Endothelial cell of umbilical vein (primary cell): ENCODE data around the gene TNNI3K. TPM values are rescaled to one million over a fixed set of nuclear protein-coding genes. Genes with fewer than 3 reads are reported as not detected.

Experiments
- BruUV-seq: library from RNA; stranded (reverse); fragments of 400-500 nt; replicated peaks from 2 replicates; lab custom pipeline; 2021; lab: Mats Ljungman, UMichigan
- CTCF ChIA-PET: fragments of 300-600, 350-600 bp; sonication (Branson Sonifier 250); formaldehyde crosslinking; loops from one replicate; lab custom pipeline; 2021; ENCODE audit warnings: antibody characterized with exemption, inconsistent platforms; lab: Charles Lee
- POLR2A ChIA-PET: fragments of 300-600, 350-600 bp; sonication (Branson Sonifier 250); formaldehyde crosslinking; loops from one replicate; lab custom pipeline; 2021; ENCODE audit warnings: antibody characterized with exemption, inconsistent platforms; lab: Charles Lee
- DNase-seq: peaks from one replicate; pipeline ENCODE4 v3.0.0-alpha.2; 2011; ENCODE audit warnings: low read depth, low spot score
- FAIRE-seq: peaks from 2 replicates; lab custom pipeline; 2011; peaks lifted over from hg19 to GRCh38; lab: Jason Lieb, UNC
- H2AFZ ChIP-seq: 2 replicates; pipeline ENCODE4 v1.6.0; 2012; ENCODE audit warnings: low read depth, low read length, control low read depth, inconsistent platforms
- H3K27ac ChIP-seq: 2 replicates; pipeline ENCODE4 v1.5.1; 2011; ENCODE audit warnings: low read depth, mild to moderate bottlenecking, control low read depth, low read length, moderate library complexity; ENCODE audit not compliant: insufficient read depth
- H3K27me3 ChIP-seq, 2 experiments: 2 replicates each; pipeline versions ENCODE4 v1.6.0 to v1.6.1; 2011; ENCODE audit warnings: low read length in 2 of 2, mixed read lengths in 1 of 2; ENCODE audit not compliant: control insufficient read depth in 2 of 2, insufficient read depth in 2 of 2
- H3K36me3 ChIP-seq, 2 experiments: 2 replicates in 1 of 2; 3 replicates in 1 of 2; pipeline ENCODE4 v1.5.1; 2011; ENCODE audit warnings: low read length in 2 of 2, mild to moderate bottlenecking in 1 of 2, moderate library complexity in 1 of 2; ENCODE audit not compliant: control insufficient read depth in 2 of 2, insufficient read depth in 2 of 2; ENCODE audit errors: extremely low read depth in 1 of 2
- H3K4me1 ChIP-seq: 3 replicates; pipeline ENCODE4 v1.5.1; 2011; ENCODE audit warnings: mild to moderate bottlenecking, low read length; ENCODE audit not compliant: control insufficient read depth, insufficient read depth; ENCODE audit errors: extremely low read depth
- H3K4me2 ChIP-seq: 2 replicates; pipeline ENCODE4 v1.6.1; 2011; ENCODE audit warnings: low read length, control low read depth, mixed read lengths; ENCODE audit not compliant: insufficient read depth
- H3K4me3 ChIP-seq, 3 experiments: fragments of 200-600 bp in 1 of 3; sonication (generic), shearing (Covaris generic) in 1 of 3; replicated peaks in 1 of 3; 2 replicates each; pipeline ENCODE4 v1.5.1; 2011 to 2016; ENCODE audit warnings: control low read depth in 3 of 3, low read length in 3 of 3, mild to moderate bottlenecking in 2 of 3, inconsistent platforms in 1 of 3, low read depth in 1 of 3, moderate library complexity in 1 of 3; ENCODE audit not compliant: insufficient read depth in 1 of 3
- H3K79me2 ChIP-seq: 2 replicates; pipeline ENCODE4 v1.6.0; 2012; ENCODE audit warnings: low read length, inconsistent platforms; ENCODE audit not compliant: control insufficient read depth, insufficient read depth
- H3K9ac ChIP-seq: replicated peaks from 2 replicates; pipeline ENCODE3; 2011; ENCODE audit warnings: low read length, control low read depth; ENCODE audit not compliant: insufficient read depth; ENCODE audit errors: extremely low read depth
- H3K9me1 ChIP-seq: replicated peaks from 3 replicates; pipeline ENCODE4 v1.6.0; 2011; ENCODE audit warnings: mild to moderate bottlenecking, low read length; ENCODE audit not compliant: control insufficient read depth, insufficient read depth; ENCODE audit errors: extremely low read depth
- H3K9me3 ChIP-seq: replicated peaks from 2 replicates; pipeline ENCODE4 v1.5.1; 2012; ENCODE audit warnings: low read length, inconsistent platforms; ENCODE audit not compliant: control insufficient read depth, insufficient read depth
- H4K20me1 ChIP-seq: replicated peaks from 2 replicates; pipeline ENCODE3; 2011; ENCODE audit warnings: mild to moderate bottlenecking, low read length; ENCODE audit not compliant: control insufficient read depth, insufficient read depth; ENCODE audit errors: extremely low read depth
- EZH2 ChIP-seq: IDR thresholded peaks from 2 replicates; pipeline ENCODE4 v1.6.1; 2012; ENCODE audit warnings: borderline replicate concordance, low read depth, mild to moderate bottlenecking, moderate library complexity, low read length, inconsistent platforms; ENCODE audit not compliant: severe bottlenecking
- FOS ChIP-seq: IDR thresholded peaks from 2 replicates; pipeline ENCODE4 v1.6.1; 2011; ENCODE audit warnings: mild to moderate bottlenecking, low read length, moderate library complexity, borderline replicate concordance; ENCODE audit not compliant: insufficient read depth
- GATA2 ChIP-seq: IDR thresholded peaks from 2 replicates; pipeline ENCODE4 v1.7.0; 2011; ENCODE audit warnings: low read depth, mild to moderate bottlenecking, moderate library complexity, mixed read lengths, low read length; ENCODE audit not compliant: insufficient read length, insufficient read depth
- JUN ChIP-seq: IDR thresholded peaks from 2 replicates; pipeline ENCODE4 v1.6.1; 2011; ENCODE audit warnings: borderline replicate concordance, low read depth; ENCODE audit not compliant: insufficient read length, insufficient read depth
- MYC ChIP-seq: IDR thresholded peaks from one replicate; pipeline ENCODE4 v1.6.1; 2011; ENCODE audit warnings: mild to moderate bottlenecking, low read depth, low read length
- POLR2A ChIP-seq: IDR thresholded peaks from 2 replicates; pipeline ENCODE4 v1.6.1; 2012; ENCODE audit warnings: low read depth, mild to moderate bottlenecking, control low read depth, low read length
- POLR2AphosphoS5 ChIP-seq: IDR thresholded peaks from 2 replicates; pipeline ENCODE4 v1.6.1; 2012; ENCODE audit warnings: low read depth, mild to moderate bottlenecking, control low read depth, low read length, moderate library complexity; ENCODE audit not compliant: insufficient read depth
- dilution Hi-C: fragments of 300-500 bp; cut with MboI; formaldehyde crosslinking; loops from one replicate; pipeline ENCODE4 v1.15.0; 2019; ENCODE audit warnings: low sequenced_read_pairs; ENCODE audit not compliant: extremely low pct_ligation_motif_present
- intact Hi-C: fragments of 100-400 bp; cut with micrococcal nuclease; formaldehyde crosslinking; loops from one replicate; pipeline ENCODE4 v1.10.0; 2022
- polyA plus RNA-seq, 4 experiments: library from polyadenylated mRNA; depleted of rRNA in 3 of 4; stranded (reverse) in 3 of 4; unstranded in 1 of 4; fragments of >200 nt; gene quantifications; 2 replicates each; pipeline versions ENCODE4 v1.2.1 to v1.2.3, GENCODE V29; 2011 to 2012; ENCODE audit warnings: missing spikeins in 1 of 4
- total RNA-seq: library from RNA; stranded (reverse); gene quantifications from 2 replicates; pipeline ENCODE4 v1.2.3, GENCODE V29; 2021
- TF ChIP-seq, protein P1 (sequence below): IDR thresholded peaks from 2 replicates; pipeline ENCODE4 v1.6.1; 2011; ENCODE audit not compliant: insufficient read depth, insufficient read length
- TF ChIP-seq, protein P2 (sequence below), 2 donors: IDR thresholded peaks; 1 replicate in 1 of 2; 2 replicates in 1 of 2; pipeline ENCODE4 v1.5.1; 2011; ENCODE audit warnings: low read length in 2 of 2, mild to moderate bottlenecking in 2 of 2, moderate library complexity in 2 of 2, control low read depth in 1 of 2, inconsistent platforms in 1 of 2, low read depth in 1 of 2; ENCODE audit not compliant: insufficient read depth in 1 of 2; ENCODE audit errors: extremely low read depth in 1 of 2

TNNI3K gene
- total and polyA plus RNA-seq, 2 donors (not counting 3 experiments of a cell fraction or from before 2014, with no cell fraction given) = 0.69 TPM; not detected in 1

DNA sequence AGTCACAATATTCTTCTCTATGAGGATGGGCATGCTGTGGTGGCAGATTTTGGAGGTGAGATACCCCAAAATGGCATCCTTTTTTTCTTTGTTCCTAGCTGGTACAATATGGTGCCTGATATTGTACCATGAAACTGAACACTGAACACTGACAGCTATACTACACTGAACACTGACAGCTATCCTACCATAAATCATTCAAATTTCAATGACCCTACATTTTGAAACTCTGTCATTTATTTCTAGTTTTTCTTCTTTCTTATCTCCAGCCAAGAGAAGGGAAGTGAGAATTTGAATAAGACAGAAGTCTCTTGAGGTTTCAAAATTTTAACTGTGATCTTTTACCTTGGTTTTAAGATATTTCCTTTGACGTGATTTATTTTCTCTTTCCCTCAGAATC lies 200.9 kb downstream of the TNNI3K start:
- dilution Hi-C loops = no loop called here
- BruUV-seq = no TSS peak
- CTCF ChIA-PET = no interaction called here
- no peak for DNase-seq
- Histone ChIP-seq H3K79me2 (no peaks in the 10 kb centered on the region), H2AFZ (no peak overlapping the region), H3K36me3 (no peaks in the 10 kb centered on the region), H3K4me3 (no peak overlapping the region), H3K4me2 (no peak overlapping the region), H3K27me3 (no peaks in the 10 kb centered on the region), H3K4me1 (no peaks in the 10 kb centered on the region), H3K9me1 (no peaks in the 10 kb centered on the region), H3K9ac (no peak overlapping the region), H3K27ac (no peak overlapping the region), H4K20me1 (no peaks in the 10 kb centered on the region), H3K9me3 (no peaks in the 10 kb centered on the region)
- POLR2A ChIA-PET = no interaction called here
- no peak for FAIRE-seq
- TF ChIP-seq GATA2 (no peak), POLR2A (no peak), FOS (no peak), POLR2AphosphoS5 (no peak), EZH2 (no peak), JUN (no peak), MYC (no peak)
- TF ChIP-seq, protein P1, sequence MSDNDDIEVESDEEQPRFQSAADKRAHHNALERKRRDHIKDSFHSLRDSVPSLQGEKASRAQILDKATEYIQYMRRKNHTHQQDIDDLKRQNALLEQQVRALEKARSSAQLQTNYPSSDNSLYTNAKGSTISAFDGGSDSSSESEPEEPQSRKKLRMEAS = no peak
- TF ChIP-seq, protein P2, sequence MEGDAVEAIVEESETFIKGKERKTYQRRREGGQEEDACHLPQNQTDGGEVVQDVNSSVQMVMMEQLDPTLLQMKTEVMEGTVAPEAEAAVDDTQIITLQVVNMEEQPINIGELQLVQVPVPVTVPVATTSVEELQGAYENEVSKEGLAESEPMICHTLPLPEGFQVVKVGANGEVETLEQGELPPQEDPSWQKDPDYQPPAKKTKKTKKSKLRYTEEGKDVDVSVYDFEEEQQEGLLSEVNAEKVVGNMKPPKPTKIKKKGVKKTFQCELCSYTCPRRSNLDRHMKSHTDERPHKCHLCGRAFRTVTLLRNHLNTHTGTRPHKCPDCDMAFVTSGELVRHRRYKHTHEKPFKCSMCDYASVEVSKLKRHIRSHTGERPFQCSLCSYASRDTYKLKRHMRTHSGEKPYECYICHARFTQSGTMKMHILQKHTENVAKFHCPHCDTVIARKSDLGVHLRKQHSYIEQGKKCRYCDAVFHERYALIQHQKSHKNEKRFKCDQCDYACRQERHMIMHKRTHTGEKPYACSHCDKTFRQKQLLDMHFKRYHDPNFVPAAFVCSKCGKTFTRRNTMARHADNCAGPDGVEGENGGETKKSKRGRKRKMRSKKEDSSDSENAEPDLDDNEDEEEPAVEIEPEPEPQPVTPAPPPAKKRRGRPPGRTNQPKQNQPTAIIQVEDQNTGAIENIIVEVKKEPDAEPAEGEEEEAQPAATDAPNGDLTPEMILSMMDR (IDR thresholded peaks at IDR 0.05; ENCODE audit: extremely low read depth in 1 of 2, insufficient read depth in 1 of 2, low read depth in 1 of 2, low read length in 2 of 2) = no peak
- intact Hi-C loops = no loop called here
